ENCODE data around the gene FAH. TPM values are rescaled to one million over a fixed set of nuclear protein-coding genes. Genes with fewer than 3 reads are reported as not detected.

The FAH gene
- total RNA-seq, result 10 to 100 TPM; 24.6 to 29.5 TPM

DNA sequence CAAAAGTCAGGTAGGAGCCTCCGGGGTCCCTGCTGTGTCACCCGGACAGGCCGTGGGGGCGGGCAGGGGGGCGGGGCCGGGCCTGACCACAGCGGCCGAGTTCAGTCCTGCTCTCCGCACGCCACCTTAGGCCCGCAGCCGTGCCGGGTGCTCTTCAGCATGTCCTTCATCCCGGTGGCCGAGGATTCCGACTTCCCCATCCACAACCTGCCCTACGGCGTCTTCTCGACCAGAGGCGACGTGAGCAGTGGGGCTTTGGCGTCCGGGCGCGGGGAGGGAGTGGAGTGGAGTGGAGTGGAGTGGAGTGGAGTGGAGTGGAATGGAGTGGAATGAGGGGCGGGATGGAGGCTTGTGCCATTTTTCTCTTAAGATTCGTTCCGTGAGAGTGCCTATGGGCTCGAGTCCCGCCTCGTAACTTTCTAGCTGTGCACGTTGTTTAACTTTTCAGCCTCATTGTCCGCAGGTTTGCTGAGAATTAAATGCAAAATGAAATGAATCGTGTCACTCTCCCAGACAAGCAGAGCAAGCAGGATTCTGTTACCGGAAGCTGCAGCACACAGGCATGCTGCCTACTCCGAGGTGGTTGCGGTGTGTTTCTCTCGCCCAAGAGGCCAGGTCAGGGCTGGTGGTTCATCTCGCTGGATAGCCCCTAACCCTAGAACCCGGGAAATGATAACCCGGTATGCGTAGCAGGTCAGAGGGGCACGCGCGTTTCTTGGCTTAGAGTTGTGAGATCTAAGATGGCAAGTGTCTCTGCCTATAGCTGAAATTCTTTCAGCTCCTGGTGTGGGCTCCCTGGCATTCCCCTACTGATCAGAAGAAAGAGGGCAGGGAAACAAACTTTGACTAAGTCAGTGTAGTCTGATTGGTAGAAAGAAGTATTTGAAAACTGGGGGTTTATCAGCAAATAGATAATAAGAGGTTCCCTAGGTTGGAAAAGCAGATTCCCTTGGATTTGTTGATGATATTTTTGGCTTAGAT is at the start of gene FAH:
FAH (plus strand) TSS at position 104 of the 981 bp plus-strand sequence; CDS start at position 160, 56 bp downstream.

Other genes with a start within 250 kb of the FAH start
- 10 to 100 TPM; 28.3 to 29.6 TPM for gene BCL2A1, start 181.8 kb upstream of the FAH start, total RNA-seq
- 10 to 100 TPM; 51.2 to 51.8 TPM for gene ZFAND6, start 93.3 kb upstream of the FAH start, total RNA-seq
- gene CTXND1, start 99.2 kb downstream of the FAH start, total RNA-seq, result not detected